GM21390 (cell line): ENCODE data around the gene USP1.

Source experiments
- ATAC-seq: cut with Tn5 transposase; IDR thresholded peaks from one replicate; pipeline ENCODE4 v1.9.1; 2021; ENCODE audit not compliant: unreplicated experiment

Gene USP1, protein sequence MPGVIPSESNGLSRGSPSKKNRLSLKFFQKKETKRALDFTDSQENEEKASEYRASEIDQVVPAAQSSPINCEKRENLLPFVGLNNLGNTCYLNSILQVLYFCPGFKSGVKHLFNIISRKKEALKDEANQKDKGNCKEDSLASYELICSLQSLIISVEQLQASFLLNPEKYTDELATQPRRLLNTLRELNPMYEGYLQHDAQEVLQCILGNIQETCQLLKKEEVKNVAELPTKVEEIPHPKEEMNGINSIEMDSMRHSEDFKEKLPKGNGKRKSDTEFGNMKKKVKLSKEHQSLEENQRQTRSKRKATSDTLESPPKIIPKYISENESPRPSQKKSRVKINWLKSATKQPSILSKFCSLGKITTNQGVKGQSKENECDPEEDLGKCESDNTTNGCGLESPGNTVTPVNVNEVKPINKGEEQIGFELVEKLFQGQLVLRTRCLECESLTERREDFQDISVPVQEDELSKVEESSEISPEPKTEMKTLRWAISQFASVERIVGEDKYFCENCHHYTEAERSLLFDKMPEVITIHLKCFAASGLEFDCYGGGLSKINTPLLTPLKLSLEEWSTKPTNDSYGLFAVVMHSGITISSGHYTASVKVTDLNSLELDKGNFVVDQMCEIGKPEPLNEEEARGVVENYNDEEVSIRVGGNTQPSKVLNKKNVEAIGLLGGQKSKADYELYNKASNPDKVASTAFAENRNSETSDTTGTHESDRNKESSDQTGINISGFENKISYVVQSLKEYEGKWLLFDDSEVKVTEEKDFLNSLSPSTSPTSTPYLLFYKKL

DNA sequence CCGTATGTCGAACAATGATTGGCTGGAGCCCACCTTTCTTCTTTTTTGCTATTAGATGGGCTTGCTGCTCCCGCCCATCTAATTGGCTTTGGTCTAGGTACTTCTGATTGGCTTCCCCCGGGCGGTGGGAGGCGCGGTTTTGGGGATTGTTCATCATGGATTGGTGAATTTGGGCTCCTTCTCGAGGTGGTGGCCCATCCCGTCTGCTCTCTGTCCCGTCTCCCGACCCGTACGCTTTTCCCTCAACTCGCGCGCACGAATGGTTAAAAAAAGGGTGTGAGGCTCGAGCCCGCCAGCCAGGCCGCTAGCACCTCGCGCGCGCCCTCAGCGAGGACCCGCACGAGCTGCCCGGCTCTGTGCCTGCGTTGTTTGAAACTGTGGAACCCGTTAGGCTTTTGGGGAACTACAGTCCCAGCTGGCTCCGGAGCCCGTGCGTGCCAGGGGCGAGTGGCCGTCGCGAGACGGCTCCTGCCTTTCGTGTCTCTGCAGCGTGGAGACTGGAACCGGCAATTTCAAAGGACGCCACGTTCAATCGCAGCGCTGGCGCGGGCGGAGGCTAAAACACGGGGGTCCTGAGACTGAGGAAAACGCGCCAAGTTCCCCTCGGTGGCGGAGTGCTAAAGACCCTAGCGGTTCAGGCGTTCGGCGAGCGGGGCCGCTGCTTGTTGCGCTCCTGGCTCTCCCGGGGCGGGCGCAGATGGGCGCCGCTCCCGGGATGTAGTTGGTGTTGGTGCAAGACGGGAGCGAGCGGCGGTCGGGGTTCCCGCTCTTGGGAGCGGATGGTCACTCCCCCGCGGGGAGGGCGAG lies at the start of gene USP1:
Gene USP1, plus strand, starts transcription at position 584 of the 807 bp plus-strand sequence. CDS start 2,819 bp downstream, outside the sequence.
- peak; percentile 74 for ATAC-seq

DNA sequence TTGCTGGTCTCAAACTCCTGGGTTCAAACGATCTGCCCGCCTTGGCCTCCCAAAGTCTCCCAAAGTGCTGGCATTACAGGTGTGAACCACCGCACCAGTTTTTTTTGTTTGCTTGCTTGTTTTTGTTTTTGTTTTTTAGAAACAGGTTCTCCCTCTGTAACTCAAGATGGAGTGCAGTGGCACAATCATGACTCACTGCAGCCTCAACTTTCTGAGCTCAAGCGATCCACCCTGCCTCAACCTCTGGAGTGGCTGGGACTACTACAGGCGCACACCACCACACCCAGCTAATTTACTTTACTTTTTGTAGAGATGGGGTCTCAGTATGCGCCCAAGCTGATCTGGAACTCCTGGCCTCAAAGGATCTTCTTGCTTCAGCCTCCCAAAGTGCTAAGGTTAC lies 47.3 kb upstream of the USP1 start:
- ATAC-seq: no peak

DNA sequence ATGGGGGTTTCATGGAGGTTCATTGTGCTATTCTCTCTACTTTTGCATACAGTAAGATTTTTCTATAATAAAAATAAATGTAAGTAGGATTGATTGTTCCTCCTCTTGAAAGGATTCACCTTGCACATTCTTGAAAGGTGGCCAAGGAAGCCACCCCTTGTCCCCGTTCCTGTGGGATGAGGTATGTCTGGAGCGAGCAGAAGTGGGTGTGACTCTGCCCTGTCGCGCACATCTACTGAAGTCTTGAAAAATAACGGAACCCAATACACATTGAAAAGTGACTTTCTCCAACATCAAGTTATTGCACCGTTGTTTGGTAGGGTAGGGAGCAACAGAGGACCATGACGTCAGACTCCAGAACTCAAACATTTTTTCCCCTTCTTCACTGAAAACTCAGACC lies 46.8 kb upstream of the USP1 start:
- no peak for ATAC-seq

DNA sequence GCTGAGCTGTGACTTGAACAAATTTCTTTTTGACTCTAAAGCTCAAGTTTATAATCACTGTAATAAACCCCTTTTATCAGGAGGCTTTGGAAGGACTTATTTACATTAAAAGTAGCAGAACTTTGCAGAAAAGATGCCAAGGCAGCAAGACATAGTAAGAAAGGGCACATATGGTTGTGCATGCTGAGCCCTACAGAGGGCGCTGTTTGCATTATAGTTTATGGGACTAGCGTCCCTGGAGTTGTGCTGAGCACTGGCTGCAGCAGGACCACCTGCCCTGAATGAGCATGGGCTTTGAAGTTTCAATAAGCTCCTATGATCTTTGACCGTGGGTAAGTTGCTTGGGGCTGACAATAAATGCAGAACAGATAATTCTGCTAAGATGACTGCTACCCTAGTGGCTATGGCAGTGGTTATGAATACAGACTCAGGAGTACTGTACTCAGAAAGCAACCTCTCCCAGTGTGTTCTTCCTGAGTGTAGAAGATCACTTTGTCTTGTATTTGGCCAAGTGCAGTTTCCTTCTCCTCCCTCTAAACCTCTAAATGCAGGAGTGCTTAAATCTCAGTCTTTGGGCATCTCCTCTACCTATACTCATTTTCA lies 45.4 kb upstream of the USP1 start:
- peak; percentile 63 for ATAC-seq

DNA sequence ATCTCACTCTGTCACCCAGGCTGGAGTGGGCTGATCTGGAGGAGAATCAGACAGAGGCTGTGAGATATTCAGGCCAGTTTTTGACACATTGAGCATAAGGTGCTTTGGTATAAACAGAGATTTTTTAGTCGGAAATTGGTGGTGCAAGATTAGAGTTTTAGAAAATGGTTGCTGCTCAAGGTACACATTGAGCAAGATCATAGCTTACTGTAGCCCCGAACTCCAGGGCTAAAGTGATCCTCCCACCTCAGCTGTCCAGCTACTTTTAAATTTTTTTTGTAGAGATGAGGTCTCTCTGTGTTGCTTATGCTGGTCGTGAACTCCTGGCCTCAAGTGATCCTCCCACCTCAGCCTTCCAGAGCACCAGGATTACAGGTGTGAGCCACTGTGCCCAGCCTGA lies 43.9 kb upstream of the USP1 start:
- ATAC-seq: no peak

DNA sequence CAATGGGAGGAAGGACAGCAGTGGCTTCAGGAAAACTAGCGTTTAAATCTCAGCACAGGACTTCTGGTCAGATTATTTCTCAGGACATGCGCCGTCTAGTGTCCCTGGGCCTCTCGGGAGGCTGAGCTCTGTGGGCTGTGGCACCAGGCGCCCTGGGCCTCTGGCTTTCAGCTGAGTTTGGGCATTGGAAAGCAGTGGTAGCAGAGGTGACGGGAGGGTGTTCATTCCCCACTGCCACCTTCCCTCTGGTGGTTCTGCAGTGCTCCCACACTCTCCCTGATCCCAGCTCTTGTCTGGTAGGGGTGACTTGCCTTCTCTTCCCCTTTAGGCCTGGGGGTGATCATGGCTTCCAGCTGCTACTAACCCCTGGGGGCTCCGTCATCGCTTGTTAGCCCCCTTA lies 42.2 kb upstream of the USP1 start:
- no peak for ATAC-seq

DNA sequence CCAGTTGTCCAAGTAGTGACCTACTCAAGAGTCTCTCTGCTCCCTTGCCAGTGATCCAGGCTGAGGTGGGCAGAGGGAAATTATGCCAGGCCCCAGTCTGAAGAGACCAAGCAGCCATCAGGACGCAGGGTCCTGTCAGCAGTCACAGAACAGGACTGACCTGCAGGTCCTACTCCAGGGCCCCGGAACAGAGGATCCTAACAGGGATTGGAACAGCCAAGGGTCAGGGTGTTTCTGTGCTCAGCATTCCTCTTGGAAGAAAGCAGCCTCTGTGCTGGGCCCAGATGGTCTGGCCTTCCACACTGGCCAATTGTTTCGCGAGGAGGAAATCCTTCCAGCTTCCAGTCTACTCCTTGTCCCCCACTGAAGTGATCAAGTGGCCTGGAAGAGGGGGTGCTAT lies 41.6 kb upstream of the USP1 start:
- ATAC-seq: no peak

DNA sequence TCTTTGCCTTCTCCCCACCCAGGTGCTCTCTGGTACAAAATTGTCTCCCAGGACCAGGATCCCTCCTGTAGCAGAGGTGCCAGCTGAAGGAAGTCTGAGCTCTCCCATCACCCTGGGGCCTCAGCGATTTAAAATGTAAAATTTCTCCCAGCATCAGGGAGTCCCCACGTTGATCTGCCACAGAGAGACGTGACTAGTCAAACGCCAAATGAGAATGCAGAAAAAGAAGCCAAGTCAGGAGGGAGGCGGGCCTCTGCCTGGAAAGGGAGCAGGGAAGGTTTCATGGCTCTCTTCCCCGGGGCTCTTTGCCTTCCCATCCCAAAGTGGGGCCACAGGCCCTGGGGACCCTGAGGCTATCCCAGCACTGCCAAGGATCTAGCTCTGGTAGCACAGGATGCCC lies 40.0 kb upstream of the USP1 start:
- ATAC-seq: no peak

DNA sequence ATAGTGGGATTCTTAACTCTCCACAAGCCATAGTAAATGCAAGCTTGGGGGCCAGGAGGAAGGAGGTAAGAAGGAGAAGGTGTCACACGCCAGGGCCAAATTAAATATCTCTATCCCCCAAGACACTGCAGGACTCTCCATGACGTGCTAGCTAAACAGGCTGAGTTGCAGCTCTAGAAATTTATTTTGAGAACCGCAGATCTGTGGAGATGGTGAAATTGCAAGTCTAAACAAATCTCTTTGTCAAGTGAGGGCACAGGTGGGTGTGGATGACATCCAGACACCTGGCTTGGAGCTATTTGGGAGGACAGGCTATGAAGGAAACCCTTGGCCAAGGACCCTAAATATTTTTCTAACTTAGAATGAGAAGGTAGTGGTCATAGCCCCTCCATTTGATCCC lies 39.5 kb upstream of the USP1 start:
- ATAC-seq: no peak

DNA sequence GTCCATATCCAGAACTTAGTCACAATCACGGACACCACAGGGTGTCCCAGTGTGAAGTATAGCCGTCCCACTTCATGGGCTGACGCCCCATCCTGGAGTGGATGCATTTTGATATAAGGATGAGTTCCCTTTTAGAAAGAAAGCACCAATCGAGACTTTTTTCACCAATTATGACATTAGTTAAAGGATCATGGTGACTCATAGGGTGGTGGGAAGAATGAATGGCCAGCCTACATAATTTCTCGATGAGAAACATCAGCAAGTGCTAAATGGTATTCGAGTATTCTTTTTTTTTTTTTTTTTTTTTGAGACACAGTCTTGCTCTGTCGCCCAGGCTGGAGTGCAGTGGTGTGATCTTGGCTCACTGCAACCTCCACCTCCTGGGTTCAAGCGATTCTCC lies 38.5 kb upstream of the USP1 start:
- ATAC-seq: no peak

DNA sequence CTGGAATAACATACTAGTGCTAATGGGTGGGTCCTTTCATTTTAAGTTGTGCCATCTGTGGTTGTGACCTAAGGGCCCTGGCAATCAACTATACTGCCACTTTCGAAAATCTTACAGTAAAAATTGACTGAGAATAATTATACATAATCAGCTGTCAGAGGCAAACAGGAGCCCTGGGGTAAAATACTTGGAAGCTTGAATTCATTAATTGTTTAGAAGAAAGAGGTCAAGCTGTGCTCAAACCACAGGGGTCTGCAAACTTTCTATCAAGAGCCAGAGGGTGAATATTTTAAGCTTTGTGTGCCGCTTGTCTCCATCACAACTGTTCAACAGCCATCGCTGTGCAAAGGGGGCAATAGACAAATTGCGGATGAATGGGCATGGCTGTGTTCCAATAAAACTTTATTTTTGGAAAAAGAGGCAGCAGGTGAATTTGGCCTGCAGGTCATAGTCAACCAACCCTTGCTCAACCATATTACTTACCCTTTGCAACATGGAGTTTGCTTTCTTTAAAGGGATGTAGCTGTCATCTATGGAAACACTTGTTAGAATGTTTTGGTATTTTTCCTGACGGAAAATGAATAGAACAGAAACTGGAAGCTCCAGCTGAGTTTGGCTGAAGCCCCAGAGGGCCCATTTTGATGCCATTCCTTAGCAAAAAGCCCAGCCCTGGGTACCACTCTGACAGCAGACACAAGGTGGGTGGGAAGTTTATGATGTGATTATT lies 35.7 kb upstream of the USP1 start:
- no peak for ATAC-seq

DNA sequence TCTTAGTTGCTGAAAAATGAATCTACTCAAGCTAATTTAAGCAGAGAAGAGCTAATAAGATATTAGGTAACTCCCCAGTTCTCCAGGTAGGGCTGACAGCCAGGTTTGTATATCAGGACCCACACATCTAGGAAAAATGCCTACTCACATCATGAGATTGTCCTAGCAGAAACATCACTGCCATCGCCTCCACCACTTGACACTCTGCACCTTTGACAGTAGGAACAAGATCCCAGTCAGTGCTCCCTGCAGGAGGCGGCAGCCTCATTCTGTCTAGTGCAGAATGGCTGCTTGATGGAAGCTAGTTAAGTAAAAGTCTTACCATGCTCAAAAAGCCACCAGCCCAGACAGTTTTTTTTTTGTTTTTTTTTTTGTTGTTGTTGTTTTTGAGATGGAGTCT lies 31.6 kb upstream of the USP1 start:
- ATAC-seq: no peak

DNA sequence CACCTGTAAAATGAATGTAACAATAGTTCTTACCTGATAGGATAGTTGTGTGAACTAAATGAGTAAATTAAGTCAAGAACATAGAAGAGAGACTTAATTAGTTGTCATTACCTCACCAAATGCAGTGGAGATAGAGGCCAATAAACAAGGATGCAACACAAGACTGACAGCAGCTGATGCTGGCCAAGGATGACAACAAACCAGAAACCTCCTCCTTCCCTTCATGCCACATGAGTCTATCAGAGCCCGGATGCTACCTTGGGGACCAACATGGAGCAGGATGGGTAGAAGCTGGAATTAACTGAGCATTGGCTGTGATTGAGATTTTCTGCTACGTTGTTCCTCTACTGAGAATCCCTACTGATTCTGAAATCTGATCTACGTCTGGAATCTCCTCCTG lies 30.3 kb upstream of the USP1 start:
- ATAC-seq: no peak

DNA sequence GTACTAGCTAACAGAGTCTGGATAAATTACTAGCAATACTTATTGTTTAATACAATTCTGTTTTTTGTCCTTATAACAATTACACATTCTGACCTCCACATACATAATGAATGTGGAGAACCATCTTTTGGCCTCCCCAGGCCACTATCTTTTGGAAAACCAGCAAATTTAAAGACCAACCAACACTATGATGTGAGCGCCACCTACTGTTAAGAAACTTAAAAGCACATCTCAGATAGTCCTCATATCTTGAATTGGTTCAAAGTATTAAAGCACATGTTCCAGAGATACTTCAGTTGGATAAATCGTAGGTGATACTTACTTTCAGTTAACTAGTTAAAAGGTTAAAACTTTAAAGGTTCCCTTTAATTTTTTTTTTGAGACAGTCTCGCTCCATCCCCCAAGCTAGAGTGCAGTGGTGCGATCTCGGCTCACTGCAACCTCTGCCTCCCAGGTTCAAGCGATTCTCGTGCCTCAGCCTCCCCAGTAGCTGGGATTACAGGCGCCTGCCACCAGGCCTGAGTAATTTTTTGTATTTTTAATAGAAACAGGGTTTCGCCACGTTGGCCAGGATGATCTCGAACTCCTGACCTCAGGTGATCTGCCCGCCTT lies 29.3 kb upstream of the USP1 start:
- no peak for ATAC-seq

DNA sequence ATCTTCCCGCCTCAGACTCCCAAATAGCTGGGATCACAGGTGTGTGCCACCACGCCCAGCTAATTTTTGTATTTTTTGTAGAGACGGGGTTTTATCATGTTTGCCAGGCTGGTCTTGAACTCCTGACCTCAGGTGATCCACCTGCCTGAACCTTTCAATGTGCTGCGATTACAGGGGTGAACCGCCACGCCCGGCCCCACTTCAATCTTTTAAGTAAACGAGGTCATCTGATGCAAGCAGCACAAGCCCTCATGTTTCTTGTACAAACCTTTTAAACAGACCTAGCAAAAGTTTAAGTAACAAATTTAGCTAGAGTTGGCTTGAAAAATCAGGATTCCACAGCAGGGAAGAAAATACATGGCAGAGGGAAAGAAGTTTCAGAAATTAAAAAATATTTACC lies 21.2 kb upstream of the USP1 start:
- ATAC-seq: no peak

DNA sequence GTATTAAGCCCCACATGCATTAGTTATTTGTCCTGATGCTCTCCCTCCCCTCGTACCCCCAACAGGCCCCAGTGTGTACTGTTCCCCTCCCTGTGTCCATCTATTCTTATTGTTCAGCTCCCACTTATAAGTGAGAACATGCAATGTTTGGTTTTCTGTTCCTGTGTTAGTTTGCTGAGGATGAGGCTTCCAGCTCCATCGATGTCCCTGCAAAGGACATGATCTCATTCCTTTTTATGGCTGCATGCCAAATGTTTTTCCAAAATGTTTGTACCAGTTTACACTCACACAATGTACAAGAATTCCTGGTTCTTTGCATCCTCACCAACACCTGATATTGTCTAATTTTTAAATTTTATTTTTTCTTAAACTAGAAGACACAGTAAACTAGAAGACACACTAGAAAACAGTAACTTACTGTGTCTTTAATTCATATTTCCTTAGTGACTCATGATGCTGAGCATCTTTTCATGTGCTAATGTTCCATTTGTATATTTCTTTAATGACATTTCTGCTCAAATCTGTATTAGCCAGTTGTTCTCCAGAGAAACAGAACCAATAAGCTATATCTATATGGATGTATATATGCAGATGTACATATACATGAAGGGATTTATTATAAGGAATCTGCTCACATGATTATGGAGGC lies 19.4 kb upstream of the USP1 start:
- no peak for ATAC-seq

DNA sequence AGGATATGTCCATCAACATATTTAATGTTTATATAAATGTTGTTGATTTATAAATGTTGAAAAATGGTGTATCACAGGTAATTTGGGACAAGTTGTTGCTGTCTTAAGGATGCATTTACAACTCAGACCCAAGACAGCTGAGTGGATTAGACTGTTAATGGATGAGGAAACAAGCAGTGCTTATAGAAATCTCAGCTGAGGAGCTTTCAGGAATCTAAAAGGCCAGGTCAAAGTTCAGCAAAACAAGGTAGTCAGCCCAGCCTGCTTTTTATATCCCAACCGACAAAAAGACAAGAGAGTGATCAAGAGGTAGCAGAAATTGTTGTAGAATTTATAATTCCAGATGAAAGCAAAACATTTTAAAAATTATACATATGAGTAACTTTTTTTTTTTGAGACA lies 16.6 kb upstream of the USP1 start:
- ATAC-seq: no peak

DNA sequence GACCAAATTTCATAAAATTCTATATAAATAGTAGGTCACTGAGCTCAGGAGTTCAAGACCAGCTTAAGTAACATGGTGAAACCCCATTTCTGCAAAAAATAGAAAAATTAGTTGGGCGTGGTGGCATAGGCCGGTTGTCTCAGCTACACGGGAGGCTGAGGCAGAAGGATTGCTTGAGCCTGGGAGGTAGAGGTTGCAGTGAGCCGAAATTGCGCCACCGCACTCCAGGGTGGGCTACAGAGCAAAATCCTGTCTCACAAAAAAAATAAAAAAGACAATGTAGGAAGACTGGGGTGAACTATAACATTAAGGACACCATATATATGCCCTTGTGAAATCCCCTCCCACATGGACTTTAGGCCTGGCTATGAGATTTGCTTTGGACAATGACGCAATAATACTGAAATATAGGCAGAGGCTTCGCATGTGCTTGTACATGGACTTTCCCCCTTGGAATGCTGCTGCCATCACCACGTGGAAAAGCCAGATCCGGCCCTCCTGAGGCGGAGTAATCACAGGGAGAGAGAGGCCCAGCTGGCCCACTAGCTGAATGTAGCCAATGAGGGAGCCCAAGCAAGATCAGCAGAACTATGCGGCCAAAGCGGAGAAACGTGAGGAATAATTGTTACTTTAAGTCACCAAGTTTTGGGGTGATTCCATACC lies 13.1 kb upstream of the USP1 start:
- ATAC-seq: no peak

DNA sequence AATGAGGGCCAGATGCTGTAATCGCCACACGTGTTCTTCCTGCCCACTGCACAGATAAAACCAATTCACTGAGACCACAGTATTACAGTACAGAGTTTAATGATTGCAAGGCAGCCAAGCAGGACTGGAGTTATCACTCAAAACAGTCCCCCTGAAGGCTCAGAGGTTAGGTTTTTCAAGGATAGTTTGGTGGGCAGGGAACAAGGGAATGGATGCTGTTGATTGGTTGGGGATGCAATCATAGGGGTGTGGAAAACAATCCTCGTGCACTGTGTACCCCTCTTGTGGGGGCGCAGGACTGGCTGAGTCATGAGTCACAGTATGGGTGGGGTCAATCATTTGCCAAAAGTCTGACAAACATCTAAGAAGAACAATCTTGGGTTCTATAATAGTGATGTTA lies 12.4 kb upstream of the USP1 start:
- ATAC-seq: no peak
